Stimulated activated naive CD4-positive, alpha-beta T cell (primary cell): ENCODE measurements around the gene ANKRD11.
A peak's percentile ranks its signal among the peaks of the same experiment; 100 is the strongest.

Experiments used
- DNase-seq, 6 experiments: peaks; one replicate each; lab custom pipeline; 2025; lab: John Stamatoyannopoulos, UW

ANKRD11 gene

DNA sequence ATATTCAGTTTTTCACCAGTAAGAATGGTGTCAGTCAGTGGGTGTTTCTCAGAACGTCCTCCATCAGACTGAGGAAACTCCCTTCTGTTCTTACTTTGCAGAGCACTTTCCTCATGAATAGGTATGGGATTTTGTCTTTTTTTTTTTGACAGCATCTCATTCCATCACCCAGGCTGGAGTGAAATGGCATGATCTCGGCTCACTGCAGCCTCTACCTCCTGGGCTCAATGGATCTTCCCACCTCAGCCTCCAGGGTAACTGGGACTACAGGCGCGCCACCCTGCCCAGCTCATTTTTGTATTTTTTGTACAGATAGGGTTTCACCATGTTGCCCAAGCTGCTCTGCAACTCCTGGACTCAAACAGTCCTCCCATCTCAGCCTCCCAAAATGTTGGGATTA is 142.6 kb downstream of the ANKRD11 start:
- no peak for DNase-seq

- DNase-seq, result no peak
These were observed 143.5 kb downstream of the ANKRD11 start for GRCh38 chr16:89346869-89347268.

DNA sequence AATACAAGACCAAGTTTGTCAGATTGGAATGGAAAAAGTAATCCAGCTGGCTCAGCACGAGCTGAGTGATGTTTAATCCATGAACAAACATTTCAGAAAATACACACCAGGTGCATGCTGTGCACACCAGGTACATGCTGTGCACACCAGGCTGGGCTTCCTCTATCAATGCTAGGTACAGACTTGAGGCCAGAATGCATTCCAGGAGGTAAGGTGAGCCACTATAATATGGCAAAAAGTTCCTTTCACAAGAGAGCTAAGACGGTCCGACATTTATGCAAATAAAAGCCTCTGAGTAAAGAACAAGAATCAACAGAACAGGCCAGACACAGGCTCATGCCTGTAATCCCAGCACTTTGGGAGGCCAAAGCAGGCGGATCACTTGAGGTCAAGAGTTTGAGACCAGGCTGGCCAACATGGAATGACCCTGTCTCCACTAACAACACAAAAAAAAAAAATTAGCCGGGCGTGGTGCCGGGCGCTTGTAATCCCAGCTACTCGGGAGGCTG is 144.7 kb downstream of the ANKRD11 start:
- no peak for DNase-seq

GRCh38 chr16:89344846-89345611 is 145.3 kb downstream of the ANKRD11 start:
- no peak for DNase-seq

DNA sequence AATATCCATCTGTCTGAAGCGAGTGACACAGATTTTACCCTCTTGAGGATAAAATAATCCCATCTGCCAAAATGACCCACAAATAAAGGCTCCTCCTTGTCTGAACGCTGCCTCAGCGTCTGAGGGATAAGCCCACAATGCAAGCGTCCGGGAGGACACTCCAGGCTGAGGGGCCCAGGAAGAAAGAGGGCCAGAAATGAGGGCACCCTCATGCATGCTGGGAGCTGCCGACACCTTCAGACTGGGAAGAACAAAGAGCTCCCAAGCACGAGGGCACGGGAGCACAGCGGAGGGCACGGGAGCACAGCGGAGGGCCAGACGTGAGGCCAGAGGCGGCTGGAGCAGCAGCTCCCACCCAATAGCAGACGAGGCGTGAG is 145.9 kb downstream of the ANKRD11 start:
- no peak for DNase-seq

- DNase-seq, result no peak
These were observed 146.6 kb downstream of the ANKRD11 start for GRCh38 chr16:89343501-89344457.

- no peak for DNase-seq
These were observed 148.4 kb downstream of the ANKRD11 start for GRCh38 chr16:89341697-89342694.

GRCh38 chr16:89341279-89341678 is 149.1 kb downstream of the ANKRD11 start:
- no peak for DNase-seq

DNA sequence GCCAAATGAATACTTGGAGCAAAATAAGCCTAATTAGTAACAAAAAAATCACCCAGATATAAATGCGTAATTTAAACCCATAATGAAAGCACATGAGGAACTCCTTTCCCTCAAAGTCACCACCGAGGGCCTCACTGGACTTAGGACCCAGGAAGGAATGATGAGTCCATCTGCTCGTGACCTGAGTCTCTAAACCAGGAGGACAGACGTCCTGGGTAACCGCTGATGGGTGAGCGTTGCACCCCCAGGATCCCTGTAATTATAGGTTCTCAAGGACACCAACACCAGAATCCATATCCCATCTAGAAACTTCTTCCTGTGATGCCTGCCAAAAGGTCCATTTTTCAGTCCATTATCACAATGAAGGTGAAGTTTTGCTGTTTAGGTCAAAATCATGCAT is 151.5 kb downstream of the ANKRD11 start:
- no peak for DNase-seq

GRCh38 chr16:89337965-89338364 is 152.4 kb downstream of the ANKRD11 start:
- DNase-seq, result no peak

GRCh38 chr16:89335803-89336485 is 154.4 kb downstream of the ANKRD11 start:
- DNase-seq, result no peak

DNA sequence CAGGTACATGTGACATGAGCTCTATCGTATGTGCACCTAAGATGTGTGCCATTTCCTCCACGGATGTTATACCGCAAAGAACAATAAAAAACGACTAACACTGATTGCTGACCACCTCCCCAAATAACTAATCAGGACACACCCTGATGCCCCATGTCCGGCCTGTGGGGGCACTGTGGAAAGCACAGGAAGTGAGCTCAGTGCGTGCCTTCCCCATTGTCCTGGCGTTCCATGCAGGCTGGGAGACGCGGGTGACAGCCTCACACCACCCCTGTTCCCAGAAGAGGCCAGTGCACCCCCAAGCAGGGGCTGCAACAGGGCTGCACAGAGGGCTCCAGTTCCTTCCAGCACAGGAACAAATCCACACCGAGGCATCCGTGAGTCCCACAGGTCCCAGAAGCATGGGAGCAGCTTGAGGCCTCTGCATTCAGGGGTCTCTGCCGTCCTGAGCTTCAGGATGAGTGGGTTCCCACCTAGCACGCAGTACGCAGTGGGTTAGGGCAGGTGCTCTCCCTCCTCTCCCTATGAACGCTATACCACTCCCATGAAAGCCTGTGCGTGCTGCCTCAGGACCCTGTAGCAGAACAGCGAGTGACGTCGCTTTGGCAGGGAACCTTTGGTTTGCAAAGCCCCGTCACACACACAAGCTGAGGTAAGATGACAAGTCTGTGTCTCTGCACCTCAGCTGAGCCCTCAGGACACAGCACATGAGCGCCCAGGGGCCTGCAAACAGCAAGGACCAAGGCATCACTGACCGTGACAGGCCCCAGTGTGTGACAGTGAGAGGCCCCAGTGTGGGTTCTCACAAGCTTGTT is 155.2 kb downstream of the ANKRD11 start:
- no peak for DNase-seq

DNA sequence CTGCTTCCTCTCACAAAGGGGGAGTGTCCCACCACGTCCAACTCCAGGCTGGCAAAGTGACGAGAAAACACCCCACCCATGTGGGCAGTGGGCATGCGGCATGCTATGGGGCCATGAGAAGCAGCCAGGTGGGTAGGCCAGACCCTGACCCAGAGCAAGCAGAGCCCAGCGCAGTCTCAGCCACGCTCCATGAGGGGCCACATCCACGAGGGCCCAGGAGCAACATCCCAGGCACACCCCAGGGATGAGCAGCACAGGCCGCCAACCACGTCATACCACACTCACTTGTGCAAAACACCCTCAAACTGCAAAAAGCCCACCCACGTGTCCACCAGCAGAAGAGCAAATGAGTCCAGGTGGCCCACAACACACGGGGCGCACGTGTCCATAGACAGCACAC is 155.9 kb downstream of the ANKRD11 start:
- no peak for DNase-seq

DNA sequence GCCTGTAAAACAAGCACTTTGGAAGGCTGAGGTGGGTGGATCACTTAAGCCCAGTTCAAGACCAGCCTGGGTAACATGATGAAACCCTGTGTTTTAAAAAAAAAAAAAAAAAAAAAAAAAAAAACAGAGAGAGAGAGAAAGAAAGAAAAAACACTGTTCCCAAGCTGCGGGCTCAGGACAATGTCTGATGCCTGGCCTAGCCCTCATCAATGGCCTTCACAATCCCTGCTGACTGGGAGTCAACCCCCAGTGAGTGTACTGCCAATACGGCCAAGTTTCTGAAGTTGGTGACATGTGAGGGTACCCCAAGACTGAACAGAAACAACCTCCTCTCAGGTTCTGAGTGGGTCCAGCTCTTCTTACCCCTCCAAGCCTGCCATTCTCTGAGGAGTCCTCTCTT is 156.3 kb downstream of the ANKRD11 start:
- no peak for DNase-seq

DNA sequence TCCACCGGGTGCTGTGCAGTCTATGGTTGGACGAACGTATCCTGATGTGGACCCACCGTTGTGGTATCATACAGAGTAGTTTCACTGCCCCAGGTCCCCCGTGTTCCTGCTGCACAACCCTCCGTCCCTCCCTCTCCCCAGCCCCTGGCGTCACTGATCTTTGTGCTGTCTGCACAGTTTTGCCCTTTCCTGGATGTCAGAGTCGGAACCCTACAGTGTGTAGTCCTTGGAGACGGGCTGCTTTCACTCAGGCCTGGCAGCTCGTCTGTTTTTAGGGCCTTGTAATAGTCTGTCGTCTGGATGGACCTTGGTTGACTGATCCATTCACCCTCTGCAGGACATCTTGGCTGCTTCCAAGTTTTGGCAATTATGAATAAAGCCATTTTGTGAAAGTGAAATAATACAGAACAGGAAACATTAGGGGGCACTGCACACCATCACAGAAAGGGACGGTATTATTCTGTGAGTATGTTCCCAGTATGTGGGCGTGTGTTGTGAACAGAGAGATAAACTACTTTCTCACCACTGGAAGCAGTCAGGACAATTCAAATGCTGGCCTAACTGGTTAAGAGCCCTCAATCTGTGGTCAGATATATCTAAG is 156.9 kb downstream of the ANKRD11 start:
- peak in 4 of 6 experiments; percentile 24 to 62 (median 46) for DNase-seq

- no peak for DNase-seq
These were observed 157.5 kb downstream of the ANKRD11 start for GRCh38 chr16:89332902-89333245.

GRCh38 chr16:89332243-89332901 is 158.0 kb downstream of the ANKRD11 start:
- DNase-seq, result no peak

- DNase-seq, result peak in 1 of 6 experiments; percentile 9
These were observed 158.8 kb downstream of the ANKRD11 start for GRCh38 chr16:89331371-89332109.
